GM12878 (cell line): Measurements from ENCODE around the gene BRIX1. TPM values are rescaled to one million over a fixed set of nuclear protein-coding genes. Genes with fewer than 3 reads are reported as not detected.

Source experiments
- ATAC-seq: fragments of 200-7000 bp; cut with Tn5 transposase; 3 replicates; pipeline ENCODE4 v1.9.1; 2020; ENCODE audit warnings: mild to moderate bottlenecking, moderate library complexity
- BruUV-seq: library from RNA; stranded (reverse); fragments of 400-500 nt; replicated peaks from 2 replicates; lab custom pipeline; 2021; lab: Mats Ljungman, UMichigan
- CTCF ChIA-PET: fragments of 300-600 bp; sonication (Branson Sonifier 250); formaldehyde crosslinking; extraction: SDS; loops from one replicate; lab custom pipeline; 2021; ENCODE audit warnings: inconsistent platforms; lab: Yijun Ruan, JAX
- POLR2A ChIA-PET: fragments of 350-600 bp; formaldehyde crosslinking; extraction: SDS; loops from one replicate; lab custom pipeline; 2021; ENCODE audit warnings: inconsistent platforms; lab: Charles Lee
- RAD21 ChIA-PET: fragments of 300-600 bp; sonication (Branson Sonifier 250); formaldehyde crosslinking; loops from one replicate; lab custom pipeline; 2023; ENCODE audit warnings: antibody characterized with exemption; ENCODE audit not compliant: unreplicated experiment; lab: Charles Lee
- SMC1A ChIA-PET: fragments of 300-600 bp; sonication (Branson Sonifier 250); formaldehyde crosslinking; loops from one replicate; lab custom pipeline; 2023; ENCODE audit not compliant: unreplicated experiment, uncharacterized antibody; lab: Charles Lee
- DNase-seq: peaks from one replicate; pipeline ENCODE4 v3.0.0-alpha.2; 2011; ENCODE audit warnings: low read depth, low spot score
- FAIRE-seq: peaks from 3 replicates; lab custom pipeline; 2011; peaks lifted over from hg19 to GRCh38; lab: Jason Lieb, UNC
- H2AFZ ChIP-seq: 2 replicates; pipeline ENCODE4 v1.6.0; 2011; ENCODE audit warnings: low read depth, low read length, control low read depth; ENCODE audit not compliant: control insufficient read depth
- H3K27ac ChIP-seq: 2 replicates; pipeline ENCODE4 v1.5.1; 2011; ENCODE audit warnings: control low read depth; ENCODE audit not compliant: control insufficient read depth, insufficient read depth
- H3K27me3 ChIP-seq, 2 experiments: replicated peaks in 1 of 2; 2 replicates each; pipeline versions ENCODE4 v1.6.0 to v1.6.1; 2011; ENCODE audit warnings: low read length in 1 of 2; ENCODE audit not compliant: control insufficient read depth in 2 of 2, insufficient read depth in 2 of 2
- H3K36me3 ChIP-seq, 2 experiments: 2 replicates each; pipeline ENCODE4 v1.5.1; 2011; ENCODE audit warnings: low read length in 1 of 2; ENCODE audit not compliant: control insufficient read depth in 2 of 2, insufficient read depth in 2 of 2
- H3K4me1 ChIP-seq: 2 replicates; pipeline ENCODE4 v1.6.1; 2011; ENCODE audit warnings: mild to moderate bottlenecking, low read length, moderate library complexity, mixed read lengths; ENCODE audit not compliant: control insufficient read depth, insufficient read depth
- H3K4me2 ChIP-seq: 2 replicates; pipeline ENCODE4 v1.6.0; 2011; ENCODE audit warnings: control low read depth; ENCODE audit not compliant: control insufficient read depth, insufficient read depth
- H3K4me3 ChIP-seq: fragments of 200-600 bp; sonication (generic); 2 replicates; pipeline ENCODE4 v1.5.1; 2016
- H3K79me2 ChIP-seq: 2 replicates; pipeline ENCODE4 v1.6.0; 2011; ENCODE audit warnings: low read length; ENCODE audit not compliant: control insufficient read depth, insufficient read depth
- H3K9ac ChIP-seq: 2 replicates; pipeline ENCODE4 v1.8.0; 2011; ENCODE audit warnings: low read length, control low read depth, mixed read lengths; ENCODE audit not compliant: control insufficient read depth, insufficient read depth
- H3K9me3 ChIP-seq: replicated peaks from 3 replicates; pipeline ENCODE4 v1.5.1; 2011; ENCODE audit warnings: mild to moderate bottlenecking, low read length; ENCODE audit not compliant: control insufficient read depth, insufficient read depth
- H4K20me1 ChIP-seq: 2 replicates; pipeline ENCODE4 v1.6.0; 2011; ENCODE audit not compliant: control insufficient read depth, insufficient read depth
- CBX3 ChIP-seq: fragments of 200-600 bp; sonication (generic); IDR thresholded peaks from 2 replicates; pipeline ENCODE4 v1.6.1; 2016; ENCODE audit warnings: low read depth, borderline replicate concordance
- CHD1 ChIP-seq: IDR thresholded peaks from 2 replicates; pipeline ENCODE4 v1.6.1; 2012; ENCODE audit warnings: low read depth, low read length, improper control_type of control experiment
- CHD4 ChIP-seq: fragments of 200-600 bp; sonication (generic); IDR thresholded peaks from 2 replicates; pipeline ENCODE4 v1.6.1; 2016; ENCODE audit warnings: mild to moderate bottlenecking
- EGR1 ChIP-seq, 2 experiments: IDR thresholded peaks; 1 replicate in 1 of 2; 2 replicates in 1 of 2; pipeline ENCODE4 v1.6.1; 2011 to 2012; ENCODE audit warnings: low read depth in 2 of 2, low read length in 2 of 2, borderline replicate concordance in 1 of 2, mild to moderate bottlenecking in 1 of 2, moderate library complexity in 1 of 2
- NFIC ChIP-seq: IDR thresholded peaks from 2 replicates; pipeline ENCODE4 v1.6.1; 2012; ENCODE audit warnings: low read depth, mild to moderate bottlenecking, inconsistent platforms, low read length, moderate library complexity
- NFYA ChIP-seq: IDR thresholded peaks from 2 replicates; pipeline ENCODE4 v1.6.1; 2011; ENCODE audit warnings: low read depth, mild to moderate bottlenecking, low read length, improper control_type of control experiment, borderline replicate concordance
- RAD51 ChIP-seq: fragments of 450-650 bp; IDR thresholded peaks from 2 replicates; pipeline ENCODE4 v1.6.1; 2016; ENCODE audit warnings: moderate library complexity, mild to moderate bottlenecking, inconsistent platforms
- RB1 ChIP-seq: fragments of 450-650 bp; formaldehyde crosslinking; IDR thresholded peaks from 2 replicates; pipeline ENCODE4 v1.6.1; 2017; ENCODE audit warnings: mild to moderate bottlenecking, borderline replicate concordance
- TARDBP ChIP-seq: IDR thresholded peaks from 2 replicates; pipeline ENCODE4 v1.6.1; 2016; ENCODE audit warnings: borderline replicate concordance
- ZSCAN29 ChIP-seq: fragments of 450-650 bp; IDR thresholded peaks from 2 replicates; pipeline ENCODE4 v1.6.1; 2017; ENCODE audit warnings: mild to moderate bottlenecking, moderate library complexity
- in situ Hi-C: fragments of 300-500 bp; cut with MboI; formaldehyde crosslinking; loops from 9 replicates; pipeline ENCODE4 v1.14.3; 2018; ENCODE audit warnings: mixed read lengths
- intact Hi-C: fragments of 100-400 bp; cut with micrococcal nuclease; formaldehyde crosslinking; loops from one replicate; pipeline ENCODE4 v1.14.2; 2022; ENCODE audit not compliant: unreplicated experiment
- polyA plus RNA-seq, 11 experiments: library from polyadenylated mRNA; depleted of rRNA in 4 of 11; unstranded in 6 of 11; stranded (reverse) in 5 of 11; fragments of >200 nt; fragmentation: Nextera tagmentation in 4 of 11; fragmentation: Illumina TruSeq in 1 of 11; extraction: Ambion mirVana in 4 of 11; extraction: Trizol in 1 of 11; gene quantifications; 1 replicate in 1 of 11; 2 replicates in 10 of 11; pipeline versions ENCODE4 v1.2.1 to v1.2.3, GENCODE V29; 2011 to 2016; ENCODE audit warnings: inconsistent platforms in 2 of 11, missing spikeins in 2 of 11, low read depth in 1 of 11
- total RNA-seq, 4 experiments: library from RNA; depleted of rRNA in 3 of 4; stranded (reverse); fragments of >200 nt in 3 of 4; fragmentation: Illumina TruSeq in 1 of 4; extraction: Trizol in 1 of 4; gene quantifications; 2 replicates each; pipeline versions ENCODE4 v1.2.1 to v1.2.3, GENCODE V29; 2013 to 2021
- TF ChIP-seq, protein P1 (sequence below), 3 experiments: IDR thresholded peaks in 2 of 3; conservative IDR thresholded peaks in 1 of 3; 2 replicates each; pipeline ENCODE4 v1.5.1; 2011; ENCODE audit warnings: low read depth in 3 of 3, low read length in 3 of 3, mild to moderate bottlenecking in 3 of 3, control low read depth in 2 of 3, moderate library complexity in 2 of 3, inconsistent platforms in 1 of 3, mixed read lengths in 1 of 3; ENCODE audit not compliant: control insufficient read depth in 2 of 3, insufficient read depth in 1 of 3; ENCODE audit errors: extremely low read depth in 1 of 3

The BRIX1 gene
- total and polyA plus RNA-seq, 10 of the 15 experiments (the other 5 are each of a cell fraction or from before 2014, with no cell fraction given): 48.3 to 119 (median 78.9) TPM

GRCh38 chr5:34881246-34881645 lies 34.3 kb upstream of the BRIX1 start:
- ChIA-PET POLR2A (no interaction called here), CTCF (no interaction called here), RAD21 (no interaction called here), SMC1A (interaction anchor here (0.8 kb wide), 1 partner anchor 17 kb away, joined by 5 read pairs; no protein-coding TSS in a partner anchor)
- Histone ChIP-seq H3K36me3 (no peaks in the 10 kb centered on the region), H3K27me3 (no peaks in the 10 kb centered on the region), H2AFZ (no peak overlapping the region), H3K27ac (no peak overlapping the region), H3K79me2 (no peaks in the 10 kb centered on the region), H3K9ac (no peak overlapping the region), H3K4me3 (no peak overlapping the region), H3K9me3 (no peaks in the 10 kb centered on the region), H3K4me1 (no peaks in the 10 kb centered on the region), H3K4me2 (no peak overlapping the region), H4K20me1 (no peaks in the 10 kb centered on the region)
- no peak for FAIRE-seq
- DNase-seq: no peak
- ATAC-seq: no peak
- BruUV-seq: no TSS peak
- in situ Hi-C loops (no loop called here), intact Hi-C loops (no loop called here)
- TF ChIP-seq, protein P1, sequence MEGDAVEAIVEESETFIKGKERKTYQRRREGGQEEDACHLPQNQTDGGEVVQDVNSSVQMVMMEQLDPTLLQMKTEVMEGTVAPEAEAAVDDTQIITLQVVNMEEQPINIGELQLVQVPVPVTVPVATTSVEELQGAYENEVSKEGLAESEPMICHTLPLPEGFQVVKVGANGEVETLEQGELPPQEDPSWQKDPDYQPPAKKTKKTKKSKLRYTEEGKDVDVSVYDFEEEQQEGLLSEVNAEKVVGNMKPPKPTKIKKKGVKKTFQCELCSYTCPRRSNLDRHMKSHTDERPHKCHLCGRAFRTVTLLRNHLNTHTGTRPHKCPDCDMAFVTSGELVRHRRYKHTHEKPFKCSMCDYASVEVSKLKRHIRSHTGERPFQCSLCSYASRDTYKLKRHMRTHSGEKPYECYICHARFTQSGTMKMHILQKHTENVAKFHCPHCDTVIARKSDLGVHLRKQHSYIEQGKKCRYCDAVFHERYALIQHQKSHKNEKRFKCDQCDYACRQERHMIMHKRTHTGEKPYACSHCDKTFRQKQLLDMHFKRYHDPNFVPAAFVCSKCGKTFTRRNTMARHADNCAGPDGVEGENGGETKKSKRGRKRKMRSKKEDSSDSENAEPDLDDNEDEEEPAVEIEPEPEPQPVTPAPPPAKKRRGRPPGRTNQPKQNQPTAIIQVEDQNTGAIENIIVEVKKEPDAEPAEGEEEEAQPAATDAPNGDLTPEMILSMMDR (IDR thresholded peaks at IDR 0.05 in 2 of 3, conservative IDR thresholded peaks at IDR 0.05 in 1 of 3; ENCODE audit: control insufficient read depth in 2 of 3, extremely low read depth in 1 of 3, insufficient read depth in 1 of 3, low read depth in 3 of 3, low read length in 3 of 3): no peak
- TF ChIP-seq CHD4 (no peak), NFIC (no peak), ZSCAN29 (no peak), CBX3 (no peak), RB1 (no peak), CHD1 (no peak), TARDBP (no peak), EGR1 (IDR thresholded peaks at IDR 0.05; ENCODE audit: borderline replicate concordance in 1 of 2, low read depth in 2 of 2, low read length in 2 of 2) (no peak), NFYA (no peak), RAD51 (no peak)
